Measurements from ENCODE around the gene LTBP1. TPM values are rescaled to one million over a fixed set of nuclear protein-coding genes. Genes with fewer than 3 reads are reported as not detected.

LTBP1 gene
- total and polyA plus RNA-seq, 2 experiments from 2014 or later: 15.7 to 49.8 TPM

- Histone ChIP-seq H3K9me2 (ENCODE audit: insufficient read depth) (no peaks in the 10 kb centered on the region), H3F3A (replicated peaks; ENCODE audit: low read depth) (no peaks in the 10 kb centered on the region), H3K79me2 (replicated peaks; ENCODE audit: insufficient read depth) (no peaks in the 10 kb centered on the region), H3K36me3 (ENCODE audit: insufficient read depth) (no peaks in the 10 kb centered on the region), H3K27me3 (ENCODE audit: insufficient read depth) (no peaks in the 10 kb centered on the region), H3K27ac (ENCODE audit: low read depth) (no peak overlapping the region), H2AFZ (no peak overlapping the region), H3K4me2 (no peak overlapping the region), H4K20me1 (replicated peaks; ENCODE audit: insufficient read depth) (no peaks in the 10 kb centered on the region), H3K4me1 (ENCODE audit: insufficient read depth) (no peaks in the 10 kb centered on the region), H3K4me3 (no peak overlapping the region)
- Mint-ChIP-seq H3K27ac (no peak overlapping the region), H3K9me3 (no peaks in the 10 kb centered on the region), H3K4me3 (no peak overlapping the region), H3K36me3 (ENCODE audit: low read depth) (peaks cover 3% of the 10 kb centered on the region; the same call in 1 of the 3 replicates), H3K27me3 (ENCODE audit: insufficient read depth, low read depth, poor library complexity) (no peaks in the 10 kb centered on the region), H3K4me1 (no peaks in the 10 kb centered on the region)
- ATAC-seq (no peak), DNase-seq (ENCODE audit: low spot score) (no peak)
- TF ChIP-seq ETS1 (IDR thresholded peaks at IDR 0.05) (no peak), JUNB (IDR thresholded peaks at IDR 0.05; ENCODE audit: unreplicated experiment) (no peak), ZNF331 (CRISPR knock-in tag; IDR thresholded peaks at IDR 0.05; ENCODE audit: low read depth) (no peak), CREB1 (CRISPR knock-in tag; IDR thresholded peaks at IDR 0.05; ENCODE audit: low read depth) (no peak), ZNF114 (CRISPR knock-in tag; IDR thresholded peaks at IDR 0.05) (no peak), STAT1 (IDR thresholded peaks at IDR 0.05; ENCODE audit: unreplicated experiment) (no peak), CTCF (conservative IDR thresholded peaks at IDR 0.05; ENCODE audit: low read depth in 2 of 2) (no peak), NANOG (IDR thresholded peaks at IDR 0.05; ENCODE audit: borderline replicate concordance) (no peak), POLR2AphosphoS5 (IDR thresholded peaks at IDR 0.05; ENCODE audit: low read depth) (no peak), REST (IDR thresholded peaks at IDR 0.05; ENCODE audit: unreplicated experiment) (no peak), EZH2 (IDR thresholded peaks at IDR 0.05; ENCODE audit: low read depth, unreplicated experiment) (no peak), EZH2phosphoT487 (IDR thresholded peaks at IDR 0.05; ENCODE audit: unreplicated experiment) (no peak)
- TF ChIP-seq, protein P1, sequence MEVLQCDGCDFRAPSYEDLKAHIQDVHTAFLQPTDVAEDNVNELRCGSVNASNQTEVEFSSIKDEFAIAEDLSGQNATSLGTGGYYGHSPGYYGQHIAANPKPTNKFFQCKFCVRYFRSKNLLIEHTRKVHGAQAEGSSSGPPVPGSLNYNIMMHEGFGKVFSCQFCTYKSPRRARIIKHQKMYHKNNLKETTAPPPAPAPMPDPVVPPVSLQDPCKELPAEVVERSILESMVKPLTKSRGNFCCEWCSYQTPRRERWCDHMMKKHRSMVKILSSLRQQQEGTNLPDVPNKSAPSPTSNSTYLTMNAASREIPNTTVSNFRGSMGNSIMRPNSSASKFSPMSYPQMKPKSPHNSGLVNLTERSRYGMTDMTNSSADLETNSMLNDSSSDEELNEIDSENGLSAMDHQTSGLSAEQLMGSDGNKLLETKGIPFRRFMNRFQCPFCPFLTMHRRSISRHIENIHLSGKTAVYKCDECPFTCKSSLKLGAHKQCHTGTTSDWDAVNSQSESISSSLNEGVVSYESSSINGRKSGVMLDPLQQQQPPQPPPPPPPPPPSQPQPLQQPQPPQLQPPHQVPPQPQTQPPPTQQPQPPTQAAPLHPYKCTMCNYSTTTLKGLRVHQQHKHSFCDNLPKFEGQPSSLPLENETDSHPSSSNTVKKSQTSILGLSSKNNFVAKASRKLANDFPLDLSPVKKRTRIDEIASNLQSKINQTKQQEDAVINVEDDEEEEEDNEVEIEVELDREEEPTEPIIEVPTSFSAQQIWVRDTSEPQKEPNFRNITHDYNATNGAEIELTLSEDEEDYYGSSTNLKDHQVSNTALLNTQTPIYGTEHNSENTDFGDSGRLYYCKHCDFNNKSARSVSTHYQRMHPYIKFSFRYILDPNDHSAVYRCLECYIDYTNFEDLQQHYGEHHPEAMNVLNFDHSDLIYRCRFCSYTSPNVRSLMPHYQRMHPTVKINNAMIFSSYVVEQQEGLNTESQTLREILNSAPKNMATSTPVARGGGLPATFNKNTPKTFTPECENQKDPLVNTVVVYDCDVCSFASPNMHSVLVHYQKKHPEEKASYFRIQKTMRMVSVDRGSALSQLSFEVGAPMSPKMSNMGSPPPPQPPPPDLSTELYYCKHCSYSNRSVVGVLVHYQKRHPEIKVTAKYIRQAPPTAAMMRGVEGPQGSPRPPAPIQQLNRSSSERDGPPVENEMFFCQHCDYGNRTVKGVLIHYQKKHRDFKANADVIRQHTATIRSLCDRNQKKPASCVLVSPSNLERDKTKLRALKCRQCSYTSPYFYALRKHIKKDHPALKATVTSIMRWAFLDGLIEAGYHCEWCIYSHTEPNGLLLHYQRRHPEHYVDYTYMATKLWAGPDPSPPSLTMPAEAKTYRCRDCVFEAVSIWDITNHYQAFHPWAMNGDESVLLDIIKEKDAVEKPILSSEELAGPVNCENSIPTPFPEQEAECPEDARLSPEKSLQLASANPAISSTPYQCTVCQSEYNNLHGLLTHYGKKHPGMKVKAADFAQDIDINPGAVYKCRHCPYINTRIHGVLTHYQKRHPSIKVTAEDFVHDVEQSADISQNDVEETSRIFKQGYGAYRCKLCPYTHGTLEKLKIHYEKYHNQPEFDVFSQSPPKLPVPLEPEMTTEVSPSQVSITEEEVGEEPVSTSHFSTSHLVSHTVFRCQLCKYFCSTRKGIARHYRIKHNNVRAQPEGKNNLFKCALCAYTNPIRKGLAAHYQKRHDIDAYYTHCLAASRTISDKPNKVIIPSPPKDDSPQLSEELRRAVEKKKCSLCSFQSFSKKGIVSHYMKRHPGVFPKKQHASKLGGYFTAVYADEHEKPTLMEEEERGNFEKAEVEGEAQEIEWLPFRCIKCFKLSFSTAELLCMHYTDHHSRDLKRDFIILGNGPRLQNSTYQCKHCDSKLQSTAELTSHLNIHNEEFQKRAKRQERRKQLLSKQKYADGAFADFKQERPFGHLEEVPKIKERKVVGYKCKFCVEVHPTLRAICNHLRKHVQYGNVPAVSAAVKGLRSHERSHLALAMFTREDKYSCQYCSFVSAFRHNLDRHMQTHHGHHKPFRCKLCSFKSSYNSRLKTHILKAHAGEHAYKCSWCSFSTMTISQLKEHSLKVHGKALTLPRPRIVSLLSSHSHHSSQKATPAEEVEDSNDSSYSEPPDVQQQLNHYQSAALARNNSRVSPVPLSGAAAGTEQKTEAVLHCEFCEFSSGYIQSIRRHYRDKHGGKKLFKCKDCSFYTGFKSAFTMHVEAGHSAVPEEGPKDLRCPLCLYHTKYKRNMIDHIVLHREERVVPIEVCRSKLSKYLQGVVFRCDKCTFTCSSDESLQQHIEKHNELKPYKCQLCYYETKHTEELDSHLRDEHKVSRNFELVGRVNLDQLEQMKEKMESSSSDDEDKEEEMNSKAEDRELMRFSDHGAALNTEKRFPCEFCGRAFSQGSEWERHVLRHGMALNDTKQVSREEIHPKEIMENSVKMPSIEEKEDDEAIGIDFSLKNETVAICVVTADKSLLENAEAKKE (CRISPR knock-in tag; IDR thresholded peaks at IDR 0.05): no peak
Measured at GRCh38 chr2:33190393-33190937, 243.7 kb downstream of the LTBP1 start.

Measured in GM23338 (cell line).